Measurements from ENCODE around the gene RABGAP1L.
A peak's percentile ranks its signal among the peaks of the same experiment; 100 is the strongest.

The RABGAP1L gene

GRCh38 chr1:174156437-174156836 lies 2.9 kb upstream of the RABGAP1L start:
- FAIRE-seq (no peak), DNase-seq (ENCODE audit: insufficient read length, low spot score) (no peak)
- no peak for TF ChIP-seq CTCF (IDR thresholded peaks at IDR 0.05; ENCODE audit: insufficient read depth, missing control alignments)

- FAIRE-seq (no peak), DNase-seq (ENCODE audit: insufficient read length, low spot score) (no peak)
- no peak for TF ChIP-seq CTCF (IDR thresholded peaks at IDR 0.05; ENCODE audit: insufficient read depth, missing control alignments)
These were observed 2.0 kb upstream of the RABGAP1L start for GRCh38 chr1:174157157-174157806.

GRCh38 chr1:174158767-174159251 lies 511 bp upstream of the RABGAP1L start:
- FAIRE-seq (peak; percentile 86), DNase-seq (ENCODE audit: insufficient read length, low spot score) (no peak)
- no peak for TF ChIP-seq CTCF (IDR thresholded peaks at IDR 0.05; ENCODE audit: insufficient read depth, missing control alignments)

GRCh38 chr1:174160109-174160473 lies 771 bp downstream of the RABGAP1L start:
- FAIRE-seq (no peak), DNase-seq (ENCODE audit: insufficient read length, low spot score) (no peak)
- TF ChIP-seq CTCF (IDR thresholded peaks at IDR 0.05; ENCODE audit: insufficient read depth, missing control alignments): no peak

GRCh38 chr1:174160603-174161002 lies 1.3 kb downstream of the RABGAP1L start:
- TF ChIP-seq CTCF (IDR thresholded peaks at IDR 0.05; ENCODE audit: insufficient read depth, missing control alignments): no peak
- DNase-seq (ENCODE audit: insufficient read length, low spot score) (no peak), FAIRE-seq (peak; percentile 29)

GRCh38 chr1:174161813-174162212 lies 2.5 kb downstream of the RABGAP1L start:
- no peak for DNase-seq (ENCODE audit: insufficient read length, low spot score)
- no peak for FAIRE-seq
- TF ChIP-seq CTCF (IDR thresholded peaks at IDR 0.05; ENCODE audit: insufficient read depth, missing control alignments): no peak

- TF ChIP-seq CTCF (IDR thresholded peaks at IDR 0.05; ENCODE audit: insufficient read depth, missing control alignments): no peak
- no peak for FAIRE-seq
- no peak for DNase-seq (ENCODE audit: insufficient read length, low spot score)
These were observed 5.5 kb downstream of the RABGAP1L start for GRCh38 chr1:174164826-174165225.
